Karpas-422 (cell line): Measurements from ENCODE around the gene ZRANB2. TPM values are rescaled to one million over a fixed set of nuclear protein-coding genes. Genes with fewer than 3 reads are reported as not detected.

ENCODE experiments used
- DNase-seq: peaks from one replicate; pipeline ENCODE4 v3.0.0-alpha.2; 2015
- H2AFZ ChIP-seq: fragments of 200-600 bp; sonication (generic); 2 replicates; pipeline ENCODE4 v1.6.1; 2014; ENCODE audit warnings: antibody characterized with exemption, low read length, mixed read lengths
- H3K27ac ChIP-seq: fragments of 200-600 bp; sonication (generic); 2 replicates; pipeline ENCODE4 v1.5.1; 2014; ENCODE audit warnings: mild to moderate bottlenecking, low read length, moderate library complexity
- H3K27me3 ChIP-seq: fragments of 200-600 bp; sonication (generic); 2 replicates; pipeline ENCODE4 v1.6.1; 2014; ENCODE audit warnings: low read length, mixed read lengths
- H3K36me3 ChIP-seq: fragments of 200-600 bp; sonication (generic); 2 replicates; pipeline ENCODE4 v1.6.1; 2014; ENCODE audit warnings: low read length, mixed read lengths; ENCODE audit not compliant: insufficient read depth
- H3K4me1 ChIP-seq: fragments of 200-600 bp; sonication (generic); 2 replicates; pipeline ENCODE4 v1.6.1; 2014; ENCODE audit warnings: mild to moderate bottlenecking, low read length, mixed read lengths
- H3K4me2 ChIP-seq: fragments of 200-600 bp; sonication (generic); 2 replicates; pipeline ENCODE4 v1.6.1; 2014; ENCODE audit warnings: low read length, low read depth, mild to moderate bottlenecking; ENCODE audit not compliant: poor library complexity, severe bottlenecking
- H3K4me3 ChIP-seq: fragments of 200-600 bp; sonication (generic); 2 replicates; pipeline ENCODE4 v1.5.1; 2014; ENCODE audit warnings: mild to moderate bottlenecking, antibody characterized with exemption, low read length, mixed read lengths
- H3K79me2 ChIP-seq: fragments of 200-600 bp; sonication (generic); 2 replicates; pipeline ENCODE4 v1.6.1; 2014; ENCODE audit warnings: mild to moderate bottlenecking, low read length, mixed read lengths
- H3K9ac ChIP-seq: fragments of 200-600 bp; sonication (generic); 2 replicates; pipeline ENCODE4 v1.6.0; 2014; ENCODE audit warnings: low read length
- H3K9me2 ChIP-seq: fragments of 200-600 bp; sonication (generic), shearing (Covaris generic); replicated peaks from 2 replicates; pipeline ENCODE4 v1.6.0; 2014; ENCODE audit warnings: mild to moderate bottlenecking, low read length, moderate library complexity; ENCODE audit not compliant: insufficient read depth
- H3K9me3 ChIP-seq: fragments of 300-700, 200-600 bp; sonication (generic); 2 replicates; pipeline ENCODE4 v1.6.1; 2014; ENCODE audit warnings: low read length, mixed read lengths
- H4K20me1 ChIP-seq: fragments of 200-600 bp; sonication (generic); 2 replicates; pipeline ENCODE4 v1.6.1; 2014; ENCODE audit warnings: mild to moderate bottlenecking, antibody characterized with exemption, low read length, low read depth; ENCODE audit not compliant: insufficient read depth
- small RNA-seq: library from RNA; depleted of rRNA; stranded (forward); fragments of <200 nt; gene quantifications from one replicate; pipeline ENCODE3, GENCODE V24; 2014
- total RNA-seq: library from RNA; depleted of rRNA; stranded (reverse); fragments of >200 nt; shearing (Covaris generic); gene quantifications from 2 replicates; pipeline ENCODE4 v1.2.3, GENCODE V29; 2014; ENCODE audit warnings: low replicate concordance; rRNA removed

Gene ZRANB2
- total RNA-seq, 1 experiment from 2014 or later, result 128 TPM

GRCh38 chr1:71014178-71014579 is 66.7 kb downstream of the ZRANB2 start:
- Histone ChIP-seq H3K36me3 (no peaks in the 10 kb centered on the region), H3K27ac (no peak overlapping the region), H3K4me2 (no peak overlapping the region), H3K27me3 (no peaks in the 10 kb centered on the region), H3K4me3 (no peak overlapping the region), H4K20me1 (no peaks in the 10 kb centered on the region), H2AFZ (no peak overlapping the region), H3K9me3 (no peaks in the 10 kb centered on the region), H3K79me2 (no peaks in the 10 kb centered on the region), H3K4me1 (no peaks in the 10 kb centered on the region), H3K9me2 (no peaks in the 10 kb centered on the region), H3K9ac (no peak overlapping the region)
- no peak for DNase-seq

Small RNA genes lying within 50 kb of the gene (small RNA-seq; reads per million reads assigned to genes)
- 1,687 reads per million, percentile 100 among the genes with 10 or more reads in this experiment for gene MIR186

Other genes starting within 250 kb of the ZRANB2 start
- not detected in 2 replicates for gene PTGER3, start 33.2 kb downstream of the ZRANB2 start, total RNA-seq